ENCODE results near the gene SDHA.
"Not testable (repeated sequence)": the region's sequence is repeated elsewhere in the genome, so short reads cannot be mapped to it uniquely, and the experiment has no call there.

The SDHA gene

GRCh38 chr5:300691-301435 is 82.7 kb downstream of the SDHA start:
- DNase-seq (ENCODE audit: low read depth), result not testable (repeated sequence)

- not testable (repeated sequence) for DNase-seq (ENCODE audit: low read depth)
These were observed 84.3 kb downstream of the SDHA start for GRCh38 chr5:302416-302815.

DNA sequence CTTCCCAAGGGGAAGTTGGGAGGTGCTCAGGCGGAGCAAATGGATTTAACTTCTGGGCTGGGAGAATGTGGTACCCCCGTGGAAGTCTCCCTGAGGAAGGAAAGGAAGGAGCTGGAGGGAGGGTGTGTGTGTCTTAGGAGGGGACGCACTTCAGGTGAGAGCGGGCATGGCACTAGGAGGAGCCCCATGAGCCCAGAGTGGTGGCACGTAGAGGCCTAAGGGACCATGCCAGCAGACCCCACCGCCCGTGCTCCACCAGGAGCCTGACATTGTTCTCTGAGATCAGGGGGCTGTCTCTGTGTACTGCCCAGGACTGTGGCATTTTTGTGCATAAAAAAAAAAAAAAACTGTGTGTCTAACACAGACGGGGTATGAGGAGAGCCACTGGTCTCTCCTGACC is 84.8 kb downstream of the SDHA start:
- DNase-seq (ENCODE audit: low read depth), result no peak

DNA sequence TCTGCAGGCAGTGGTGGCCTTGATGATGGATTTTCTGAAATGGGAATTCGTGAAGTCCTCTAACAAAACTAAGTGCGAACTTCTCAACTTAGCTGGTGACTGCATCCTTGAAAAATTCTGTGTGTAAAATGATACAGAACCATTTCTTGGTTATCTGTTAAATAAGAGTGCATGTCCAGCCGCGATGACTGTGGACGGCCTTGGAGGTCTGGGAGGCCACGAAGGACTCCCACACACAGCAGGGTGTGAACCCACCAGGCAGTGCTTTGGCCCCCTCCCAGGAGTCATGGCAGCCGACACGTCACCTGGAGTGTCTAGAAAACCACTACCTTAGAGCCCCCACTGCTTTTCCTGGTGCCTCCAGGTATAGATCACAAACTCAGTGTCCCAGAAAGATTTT is 85.6 kb downstream of the SDHA start:
- DNase-seq (ENCODE audit: low read depth), result not testable (repeated sequence)

DNA sequence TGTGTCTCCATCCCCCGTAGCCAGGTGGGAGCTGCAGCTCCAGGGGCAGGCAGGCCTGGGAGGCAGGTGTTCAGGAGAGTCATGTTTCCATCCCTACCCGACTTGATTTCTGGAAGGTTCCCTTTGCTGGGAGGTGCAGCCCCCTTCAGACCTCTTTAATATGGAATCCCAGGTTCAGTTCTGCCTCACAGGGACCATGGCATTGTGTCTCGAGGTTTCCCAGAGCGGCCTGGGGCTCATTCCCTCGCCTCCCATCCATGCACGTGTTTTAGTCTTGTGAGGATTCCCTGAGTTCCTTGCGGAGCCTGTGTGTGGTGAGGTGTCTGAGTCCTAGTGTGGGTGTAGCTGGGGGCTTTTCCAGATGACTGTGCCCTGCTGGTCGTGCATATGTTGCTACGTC is 86.9 kb downstream of the SDHA start:
- no peak for DNase-seq (ENCODE audit: low read depth)

- no peak for DNase-seq (ENCODE audit: low read depth)
These were observed 87.3 kb downstream of the SDHA start for GRCh38 chr5:305459-305858.

DNA sequence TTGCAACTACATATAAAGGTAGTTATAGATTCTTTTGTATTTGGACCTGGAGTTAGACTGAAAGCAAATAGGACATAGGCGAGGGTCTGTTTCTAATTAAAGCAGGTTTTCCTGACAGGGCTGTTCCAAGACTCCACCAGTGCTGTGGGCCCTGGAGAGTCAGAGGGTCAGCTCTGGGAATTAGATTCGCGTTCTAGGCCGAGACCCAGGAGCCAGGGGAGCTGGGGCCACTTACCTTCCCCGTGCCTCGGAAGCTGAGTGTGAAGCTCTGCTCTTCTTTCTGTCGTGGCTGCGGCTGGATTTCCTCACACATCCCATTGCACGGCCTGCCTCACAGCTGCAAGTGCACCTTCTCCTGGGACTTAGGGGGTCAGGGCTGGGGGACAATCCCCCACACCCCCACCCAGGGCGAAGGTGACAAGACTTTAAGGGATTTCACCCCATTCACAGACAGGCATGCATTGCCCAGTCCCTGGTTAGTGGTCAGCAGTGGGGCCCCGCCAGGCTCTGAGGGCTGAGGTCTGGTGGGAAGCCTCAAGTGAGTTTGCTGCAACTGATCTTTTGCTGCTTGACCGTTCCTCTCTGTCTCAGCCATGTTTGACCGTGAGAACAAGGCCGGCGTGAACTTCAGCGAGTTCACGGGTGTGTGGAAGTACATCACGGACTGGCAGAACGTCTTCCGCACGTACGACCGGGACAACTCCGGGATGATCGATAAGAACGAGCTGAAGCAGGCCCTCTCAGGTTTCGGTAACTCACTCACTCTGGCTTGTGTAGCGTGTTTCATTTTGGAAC is 88.1 kb downstream of the SDHA start:
- no peak for DNase-seq (ENCODE audit: low read depth)
